Keratinocyte (primary cell): Measurements from ENCODE around the gene GLCE. TPM values are rescaled to one million over a fixed set of nuclear protein-coding genes. Genes with fewer than 3 reads are reported as not detected.
A peak's percentile ranks its signal among the peaks of the same experiment; 100 is the strongest.

Experiments
- DNase-seq: peaks from one replicate; pipeline ENCODE4 v3.0.0-alpha.2; 2011; ENCODE audit warnings: low read depth, missing footprints, low spot score
- FAIRE-seq: peaks from 2 replicates; lab custom pipeline; 2011; peaks lifted over from hg19 to GRCh38; lab: Jason Lieb, UNC
- H2AFZ ChIP-seq: 2 replicates; pipeline ENCODE4 v1.6.0; 2012; ENCODE audit warnings: low read length, control low read depth, inconsistent platforms; ENCODE audit not compliant: control insufficient read depth
- H3K27ac ChIP-seq: 2 replicates; pipeline ENCODE4 v1.5.1; 2011; ENCODE audit warnings: low read length; ENCODE audit not compliant: control insufficient read depth, insufficient read depth
- H3K27me3 ChIP-seq: 3 replicates; pipeline ENCODE4 v1.6.0; 2011; ENCODE audit warnings: low read length; ENCODE audit not compliant: control insufficient read depth, insufficient read depth; ENCODE audit errors: extremely low read depth
- H3K36me3 ChIP-seq, 2 experiments: 2 replicates in 1 of 2; 3 replicates in 1 of 2; pipeline ENCODE4 v1.5.1; 2011; ENCODE audit warnings: low read length in 2 of 2, mild to moderate bottlenecking in 1 of 2; ENCODE audit not compliant: control insufficient read depth in 2 of 2, insufficient read depth in 2 of 2; ENCODE audit errors: extremely low read depth in 1 of 2
- H3K4me1 ChIP-seq: 3 replicates; pipeline ENCODE4 v1.5.1; 2011; ENCODE audit warnings: low read length; ENCODE audit not compliant: control insufficient read depth, insufficient read depth; ENCODE audit errors: extremely low read depth
- H3K4me2 ChIP-seq: 3 replicates; pipeline ENCODE4 v1.6.0; 2011; ENCODE audit warnings: low read depth, low read length; ENCODE audit not compliant: control insufficient read depth, insufficient read depth; ENCODE audit errors: extremely low read depth
- H3K4me3 ChIP-seq, 3 experiments: fragments of 200-600 bp in 1 of 3; sonication (generic) in 1 of 3; 2 replicates in 2 of 3; 3 replicates in 1 of 3; pipeline ENCODE4 v1.5.1; 2011 to 2016; ENCODE audit warnings: low read length in 3 of 3, mild to moderate bottlenecking in 3 of 3, control low read depth in 2 of 3, inconsistent platforms in 1 of 3, low read depth in 1 of 3, mixed read lengths in 1 of 3, mixed run types in 1 of 3, moderate library complexity in 1 of 3; ENCODE audit not compliant: control insufficient read depth in 2 of 3, insufficient read depth in 2 of 3; ENCODE audit errors: extremely low read depth in 1 of 3
- H3K79me2 ChIP-seq: 2 replicates; pipeline ENCODE4 v1.6.0; 2012; ENCODE audit warnings: low read length; ENCODE audit not compliant: control insufficient read depth, insufficient read depth
- H3K9ac ChIP-seq: 3 replicates; pipeline ENCODE4 v1.6.0; 2011; ENCODE audit warnings: low read length; ENCODE audit not compliant: control insufficient read depth, insufficient read depth; ENCODE audit errors: extremely low read depth
- H3K9me1 ChIP-seq: 3 replicates; pipeline ENCODE4 v1.6.0; 2011; ENCODE audit warnings: low read length; ENCODE audit not compliant: control insufficient read depth, insufficient read depth; ENCODE audit errors: extremely low read depth
- H3K9me3 ChIP-seq: 2 replicates; pipeline ENCODE4 v1.5.1; 2012; ENCODE audit warnings: low read depth, low read length; ENCODE audit not compliant: control insufficient read depth
- H4K20me1 ChIP-seq: 3 replicates; pipeline ENCODE4 v1.6.0; 2011; ENCODE audit warnings: low read length; ENCODE audit not compliant: control insufficient read depth, insufficient read depth; ENCODE audit errors: extremely low read depth
- EZH2 ChIP-seq: IDR thresholded peaks from one replicate; pipeline ENCODE4 v1.6.1; 2012; ENCODE audit warnings: inconsistent platforms, mild to moderate bottlenecking, low read length, moderate library complexity
- dilution Hi-C: fragments of 300-500 bp; cut with MboI; formaldehyde crosslinking; loops from one replicate; pipeline ENCODE4 v1.7.0; 2020; ENCODE audit warnings: low sequenced_read_pairs; ENCODE audit not compliant: extremely low pct_ligation_motif_present
- polyA plus RNA-seq, 5 experiments: library from polyadenylated mRNA; depleted of rRNA in 3 of 5; stranded (reverse) in 3 of 5; stranded (forward) in 1 of 5; unstranded in 1 of 5; fragments of >200 nt; gene quantifications; 1 replicate in 1 of 5; 2 replicates in 3 of 5; 3 replicates in 1 of 5; pipeline versions ENCODE4 v1.2.1 to v1.2.3, GENCODE V29; 2011 to 2012; ENCODE audit warnings: missing spikeins in 2 of 5, low read depth in 1 of 5, low replicate concordance in 1 of 5
- TF ChIP-seq, protein P1 (sequence below), 3 experiments: IDR thresholded peaks in 1 of 3; conservative IDR thresholded peaks in 1 of 3; optimal IDR thresholded peaks in 1 of 3; 2 replicates in 2 of 3; 3 replicates in 1 of 3; pipeline versions ENCODE3 to v1.5.1; 2011; ENCODE audit warnings: low read length in 3 of 3, mild to moderate bottlenecking in 3 of 3, moderate library complexity in 2 of 3, control low read depth in 1 of 3, inconsistent platforms in 1 of 3; ENCODE audit not compliant: insufficient read depth in 2 of 3; ENCODE audit errors: extremely low read depth in 1 of 3

The GLCE gene
- polyA plus RNA-seq, 1 donor (not counting 4 experiments of a cell fraction or from before 2014, with no cell fraction given), result 16.3 TPM

DNA sequence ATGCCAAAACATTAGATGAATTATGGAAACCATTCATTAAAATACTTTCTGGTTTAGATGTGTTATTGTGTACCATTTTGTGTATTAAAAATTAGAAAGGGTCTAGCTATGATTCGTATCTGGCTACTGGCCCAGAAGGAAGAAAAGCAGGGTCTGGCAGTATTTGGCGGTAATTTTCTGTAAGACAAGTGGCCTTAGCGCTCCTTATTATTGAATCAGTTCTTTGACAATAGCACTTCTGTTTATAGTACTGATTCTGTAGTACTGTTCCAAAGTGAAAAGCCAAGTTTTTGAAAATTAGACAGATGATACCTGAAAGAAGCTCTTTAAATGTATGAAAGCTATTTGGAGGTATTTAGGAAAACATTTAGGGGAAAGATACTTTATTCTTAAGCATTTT, 10.2 kb downstream of the GLCE start:
- dilution Hi-C loops, result no loop called here
- no peak for FAIRE-seq
- no peaks in the 10 kb centered on the region for H3K79me2 ChIP-seq

DNA sequence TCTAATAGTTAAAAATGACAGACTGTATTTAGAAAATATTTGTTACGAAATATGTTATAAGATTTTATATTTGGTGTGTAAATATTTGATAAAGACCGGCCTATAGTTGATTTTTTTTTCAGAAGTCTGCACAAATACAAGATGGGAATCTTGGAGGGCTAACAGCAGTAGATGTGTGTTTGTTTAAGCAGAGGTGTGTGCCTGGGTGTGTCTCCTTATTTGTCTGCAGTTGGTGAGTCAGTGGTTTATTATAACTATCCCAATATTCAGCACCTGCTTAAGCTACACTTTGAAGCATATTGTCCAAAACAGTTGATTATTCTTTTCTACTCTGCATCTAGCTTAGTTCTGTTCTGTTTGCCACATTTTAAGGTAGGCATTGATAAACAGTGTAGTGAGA, 12.4 kb downstream of the GLCE start:
- no peak overlapping the region for H3K4me2 ChIP-seq
- no peaks in the 10 kb centered on the region for H3K27me3 ChIP-seq
- H2AFZ ChIP-seq, result no peak overlapping the region
- no peaks in the 10 kb centered on the region for H3K9me1 ChIP-seq
- dilution Hi-C loops, result no loop called here
- H3K36me3 ChIP-seq, result no peaks in the 10 kb centered on the region
- no peak for DNase-seq
- no peak overlapping the region for H3K9ac ChIP-seq
- no peak overlapping the region for H3K27ac ChIP-seq
- no peaks in the 10 kb centered on the region for H3K9me3 ChIP-seq
- TF ChIP-seq EZH2, result no peak
- TF ChIP-seq, protein P1, sequence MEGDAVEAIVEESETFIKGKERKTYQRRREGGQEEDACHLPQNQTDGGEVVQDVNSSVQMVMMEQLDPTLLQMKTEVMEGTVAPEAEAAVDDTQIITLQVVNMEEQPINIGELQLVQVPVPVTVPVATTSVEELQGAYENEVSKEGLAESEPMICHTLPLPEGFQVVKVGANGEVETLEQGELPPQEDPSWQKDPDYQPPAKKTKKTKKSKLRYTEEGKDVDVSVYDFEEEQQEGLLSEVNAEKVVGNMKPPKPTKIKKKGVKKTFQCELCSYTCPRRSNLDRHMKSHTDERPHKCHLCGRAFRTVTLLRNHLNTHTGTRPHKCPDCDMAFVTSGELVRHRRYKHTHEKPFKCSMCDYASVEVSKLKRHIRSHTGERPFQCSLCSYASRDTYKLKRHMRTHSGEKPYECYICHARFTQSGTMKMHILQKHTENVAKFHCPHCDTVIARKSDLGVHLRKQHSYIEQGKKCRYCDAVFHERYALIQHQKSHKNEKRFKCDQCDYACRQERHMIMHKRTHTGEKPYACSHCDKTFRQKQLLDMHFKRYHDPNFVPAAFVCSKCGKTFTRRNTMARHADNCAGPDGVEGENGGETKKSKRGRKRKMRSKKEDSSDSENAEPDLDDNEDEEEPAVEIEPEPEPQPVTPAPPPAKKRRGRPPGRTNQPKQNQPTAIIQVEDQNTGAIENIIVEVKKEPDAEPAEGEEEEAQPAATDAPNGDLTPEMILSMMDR (optimal IDR thresholded peaks at IDR 0.05 in 1 of 3, IDR thresholded peaks at IDR 0.05 in 1 of 3, conservative IDR thresholded peaks at IDR 0.05 in 1 of 3; ENCODE audit: extremely low read depth in 1 of 3, insufficient read depth in 2 of 3, low read length in 3 of 3), result no peak
- no peaks in the 10 kb centered on the region for H3K79me2 ChIP-seq
- H4K20me1 ChIP-seq, result no peaks in the 10 kb centered on the region
- H3K4me1 ChIP-seq, result peaks cover 5% of the 10 kb centered on the region
- no peak overlapping the region for H3K4me3 ChIP-seq
- FAIRE-seq, result peak; percentile 26

More for the DNA sequence above, 10.2 kb downstream of the GLCE start:
- Histone ChIP-seq H3K27ac (no peak overlapping the region), H3K4me3 (no peak overlapping the region), H2AFZ (no peak overlapping the region), H3K9ac (no peak overlapping the region), H3K9me3 (no peaks in the 10 kb centered on the region), H3K9me1 (no peaks in the 10 kb centered on the region), H3K4me1 (peaks cover 7% of the 10 kb centered on the region), H4K20me1 (no peaks in the 10 kb centered on the region), H3K36me3 (no peaks in the 10 kb centered on the region), H3K27me3 (no peaks in the 10 kb centered on the region), H3K4me2 (no peak overlapping the region)
- no peak for DNase-seq
- TF ChIP-seq, protein P1 (optimal IDR thresholded peaks at IDR 0.05 in 1 of 3, IDR thresholded peaks at IDR 0.05 in 1 of 3, conservative IDR thresholded peaks at IDR 0.05 in 1 of 3; ENCODE audit: extremely low read depth in 1 of 3, insufficient read depth in 2 of 3, low read length in 3 of 3), result no peak
- TF ChIP-seq EZH2, result no peak
